Subcutaneous adipose tissue (tissue), 4 donors: ENCODE measurements around the gene KRT24. TPM values are rescaled to one million over a fixed set of nuclear protein-coding genes. Genes with fewer than 3 reads are reported as not detected.

ENCODE experiments used
- total RNA-seq, 4 donors: library from RNA; depleted of rRNA; stranded (reverse); fragments of >200 nt; gene quantifications; one replicate each; pipeline ENCODE4 v1.1.0, GENCODE V29; 2016
- TF ChIP-seq, protein P1 (sequence below): fragments of 450-650 bp; IDR thresholded peaks from one replicate; pipeline ENCODE4 v1.5.1; 2016; ENCODE audit warnings: low read depth, mild to moderate bottlenecking, control low read depth, antibody characterized with exemption, moderate library complexity

The KRT24 gene
- total RNA-seq, 4 donors from 2014 or later: not detected

DNA sequence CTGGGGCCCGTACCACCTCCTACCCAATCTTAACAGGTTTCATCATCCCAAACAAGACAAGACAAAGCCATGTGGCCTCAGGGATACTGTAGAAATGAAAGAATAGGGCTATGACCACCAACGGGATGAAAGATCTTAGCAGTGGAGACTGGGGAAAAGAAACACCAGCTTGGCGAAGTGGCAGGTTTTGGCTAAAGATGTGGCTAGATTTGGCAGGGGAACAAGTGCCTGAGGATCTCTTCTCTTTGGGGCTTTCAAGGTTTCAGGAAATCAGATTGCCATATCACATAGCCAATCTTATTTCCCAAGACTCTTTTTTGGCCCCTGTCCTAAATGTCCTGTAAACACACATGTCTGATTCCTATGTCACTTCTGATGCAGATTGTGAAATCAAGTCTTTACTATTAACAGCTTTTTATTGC is 6.9 kb downstream of the KRT24 start:
- TF ChIP-seq, protein P1, sequence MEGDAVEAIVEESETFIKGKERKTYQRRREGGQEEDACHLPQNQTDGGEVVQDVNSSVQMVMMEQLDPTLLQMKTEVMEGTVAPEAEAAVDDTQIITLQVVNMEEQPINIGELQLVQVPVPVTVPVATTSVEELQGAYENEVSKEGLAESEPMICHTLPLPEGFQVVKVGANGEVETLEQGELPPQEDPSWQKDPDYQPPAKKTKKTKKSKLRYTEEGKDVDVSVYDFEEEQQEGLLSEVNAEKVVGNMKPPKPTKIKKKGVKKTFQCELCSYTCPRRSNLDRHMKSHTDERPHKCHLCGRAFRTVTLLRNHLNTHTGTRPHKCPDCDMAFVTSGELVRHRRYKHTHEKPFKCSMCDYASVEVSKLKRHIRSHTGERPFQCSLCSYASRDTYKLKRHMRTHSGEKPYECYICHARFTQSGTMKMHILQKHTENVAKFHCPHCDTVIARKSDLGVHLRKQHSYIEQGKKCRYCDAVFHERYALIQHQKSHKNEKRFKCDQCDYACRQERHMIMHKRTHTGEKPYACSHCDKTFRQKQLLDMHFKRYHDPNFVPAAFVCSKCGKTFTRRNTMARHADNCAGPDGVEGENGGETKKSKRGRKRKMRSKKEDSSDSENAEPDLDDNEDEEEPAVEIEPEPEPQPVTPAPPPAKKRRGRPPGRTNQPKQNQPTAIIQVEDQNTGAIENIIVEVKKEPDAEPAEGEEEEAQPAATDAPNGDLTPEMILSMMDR: no peak

DNA sequence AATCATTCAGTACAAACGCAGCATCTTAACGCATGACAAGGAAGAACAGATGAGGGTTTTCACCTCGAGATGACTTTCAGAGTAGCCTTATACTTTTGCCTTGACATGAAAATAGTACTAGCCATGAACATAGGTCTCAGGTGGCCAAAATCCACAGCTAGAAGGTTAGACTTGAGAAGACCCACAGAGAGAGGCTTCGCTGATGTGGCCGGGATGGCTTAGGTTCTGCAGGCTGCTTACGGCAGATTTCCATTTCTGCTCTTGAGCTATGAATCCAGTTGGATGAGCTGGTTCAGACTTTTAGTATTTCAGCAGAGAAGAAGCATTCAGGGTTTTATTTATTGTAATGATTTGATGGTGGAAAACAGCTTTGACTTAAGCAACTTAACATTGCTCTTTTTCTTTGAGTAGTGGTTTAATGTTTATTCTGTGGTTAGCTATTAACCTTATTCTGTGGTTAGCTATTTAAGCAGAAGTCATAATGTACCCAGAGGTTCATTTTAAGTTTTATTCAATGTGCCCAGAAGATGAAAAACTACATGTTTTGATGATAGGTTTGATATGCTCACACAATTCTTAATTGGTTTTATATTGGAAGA is 7.6 kb downstream of the KRT24 start:
- TF ChIP-seq, protein P1: no peak

DNA sequence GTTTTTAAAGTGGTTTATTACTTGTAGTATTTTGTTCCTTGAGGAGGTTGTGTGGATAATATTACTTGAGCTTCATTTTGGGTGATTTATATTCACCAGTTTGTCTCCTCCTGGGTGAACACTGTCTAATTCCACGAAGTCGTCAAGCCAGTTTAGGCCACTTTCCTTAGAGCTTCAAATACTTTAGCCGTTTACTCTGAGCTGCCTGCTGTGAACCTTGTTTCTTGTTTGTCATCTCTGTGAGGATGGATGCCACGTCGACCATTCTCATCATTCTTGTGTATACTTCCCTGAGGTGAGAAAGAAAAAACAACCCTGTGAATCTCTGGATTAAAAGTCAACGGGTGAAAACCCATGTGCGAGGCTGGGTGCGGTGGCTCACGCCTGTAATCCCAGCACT is 9.0 kb downstream of the KRT24 start:
- TF ChIP-seq, protein P1: no peak

GRCh38 chr17:40687106-40687505 is 16.4 kb downstream of the KRT24 start:
- TF ChIP-seq, protein P1: no peak

DNA sequence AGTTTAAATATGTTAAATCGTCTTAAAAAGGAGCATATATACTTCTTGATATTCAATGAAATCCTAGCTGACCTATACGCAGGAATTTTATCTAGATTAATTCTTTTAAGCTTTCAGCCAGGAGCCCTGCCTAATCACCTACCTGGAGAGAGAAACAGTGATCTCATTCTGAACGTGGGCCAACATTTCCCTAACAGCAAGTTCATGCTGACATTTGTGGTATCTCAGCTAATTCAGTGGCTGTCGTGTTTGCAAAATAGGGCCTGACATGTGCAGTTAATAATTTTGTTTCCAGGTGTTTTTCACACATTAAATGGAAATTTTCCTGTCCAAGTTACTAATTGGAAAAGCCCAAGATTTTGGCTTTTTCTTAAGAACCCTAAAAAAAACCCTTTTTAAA is 17.4 kb downstream of the KRT24 start:
- TF ChIP-seq, protein P1: no peak

GRCh38 chr17:40680998-40681397 is 22.6 kb downstream of the KRT24 start:
- TF ChIP-seq, protein P1: no peak

- TF ChIP-seq, protein P1: no peak
These were observed 24.0 kb downstream of the KRT24 start for GRCh38 chr17:40679523-40679907.
